Hippocampal formation (tissue), 2 donors: ENCODE data around the gene VPREB3.

Experiments
- DNase-seq, 2 donors: peaks; one replicate each; lab custom pipeline; 2025; lab: John Stamatoyannopoulos, UW

The VPREB3 gene

DNA sequence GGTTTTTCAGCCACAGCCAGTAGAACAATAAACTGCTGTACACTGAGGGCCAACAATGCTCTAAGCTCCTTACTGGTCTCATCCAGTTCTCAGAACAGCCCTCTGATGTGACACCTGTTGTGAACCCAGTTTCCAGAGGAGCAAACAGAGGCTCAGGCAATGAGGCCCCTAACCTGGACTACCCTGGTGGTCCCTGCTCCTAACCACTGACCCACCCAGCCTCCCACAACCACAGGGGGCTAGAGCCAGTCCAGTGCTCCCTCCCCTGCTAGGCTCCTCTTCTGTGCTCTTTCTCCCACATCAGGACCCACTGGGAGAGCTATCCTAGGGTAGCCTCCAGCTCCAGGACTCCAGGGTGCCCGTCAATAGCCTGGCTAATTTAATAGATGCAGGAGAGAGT is 28.5 kb upstream of the VPREB3 start:
- DNase-seq, result no peak

DNA sequence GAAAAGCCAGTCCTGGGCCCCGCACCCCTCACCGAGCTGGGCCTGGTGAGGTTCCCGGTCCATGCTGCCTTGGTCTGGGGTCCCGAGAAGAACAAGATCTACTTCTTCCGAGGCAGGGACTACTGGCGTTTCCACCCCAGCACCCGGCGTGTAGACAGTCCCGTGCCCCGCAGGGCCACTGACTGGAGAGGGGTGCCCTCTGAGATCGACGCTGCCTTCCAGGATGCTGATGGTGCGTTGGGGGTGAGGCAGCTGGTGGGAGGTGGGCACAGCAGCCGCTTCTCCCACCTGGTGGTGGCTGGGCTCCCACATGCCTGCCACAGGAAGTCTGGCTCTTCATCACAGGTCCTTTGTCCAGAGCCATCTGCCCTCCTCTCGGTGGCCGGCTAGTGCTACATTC is 28.0 kb upstream of the VPREB3 start:
- no peak for DNase-seq

DNA sequence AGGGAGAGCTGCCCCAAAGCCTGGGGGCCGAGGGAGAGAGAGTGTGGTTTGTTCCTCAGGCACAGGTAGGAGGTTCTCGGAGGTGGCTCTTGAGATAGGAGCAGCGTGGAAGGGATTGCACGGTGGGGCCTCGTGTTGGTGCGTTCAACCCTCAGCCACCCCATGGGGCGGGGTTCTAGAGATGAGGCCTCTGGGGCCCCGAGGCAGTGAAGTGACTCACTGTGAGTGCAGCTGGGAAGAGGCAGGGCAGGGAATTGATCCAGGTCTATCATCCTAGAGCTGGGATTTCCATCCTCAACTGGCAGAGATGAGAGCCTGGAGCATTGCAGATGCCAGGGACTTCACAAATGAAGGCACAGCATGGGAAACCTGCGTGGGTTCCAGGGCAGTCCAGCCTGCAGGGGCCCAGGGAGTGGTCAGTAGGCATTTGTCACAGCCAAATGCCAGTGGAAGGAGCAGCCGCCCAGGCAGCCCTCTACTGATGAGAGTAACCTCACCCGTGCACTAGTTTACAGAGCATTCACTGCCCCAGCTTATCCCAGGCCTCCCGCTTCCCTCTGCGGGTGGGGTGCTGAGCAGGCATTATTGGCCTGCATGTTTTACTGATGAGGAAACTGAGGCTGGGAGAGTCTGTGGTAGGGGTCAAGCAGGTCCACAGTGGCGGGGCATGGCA is 27.4 kb upstream of the VPREB3 start:
- no peak for DNase-seq

DNA sequence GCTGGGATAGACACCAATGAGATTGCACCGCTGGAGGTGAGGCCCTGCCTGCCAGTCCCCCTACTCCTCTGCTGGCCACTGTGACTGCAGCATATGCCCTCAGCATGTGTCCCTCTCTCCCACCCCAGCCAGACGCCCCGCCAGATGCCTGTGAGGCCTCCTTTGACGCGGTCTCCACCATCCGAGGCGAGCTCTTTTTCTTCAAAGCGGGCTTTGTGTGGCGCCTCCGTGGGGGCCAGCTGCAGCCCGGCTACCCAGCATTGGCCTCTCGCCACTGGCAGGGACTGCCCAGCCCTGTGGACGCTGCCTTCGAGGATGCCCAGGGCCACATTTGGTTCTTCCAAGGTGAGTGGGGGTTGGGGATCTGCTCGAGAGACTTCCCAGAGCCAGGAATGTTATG is 26.8 kb upstream of the VPREB3 start:
- DNase-seq, result peak; percentile 81 to 86

DNA sequence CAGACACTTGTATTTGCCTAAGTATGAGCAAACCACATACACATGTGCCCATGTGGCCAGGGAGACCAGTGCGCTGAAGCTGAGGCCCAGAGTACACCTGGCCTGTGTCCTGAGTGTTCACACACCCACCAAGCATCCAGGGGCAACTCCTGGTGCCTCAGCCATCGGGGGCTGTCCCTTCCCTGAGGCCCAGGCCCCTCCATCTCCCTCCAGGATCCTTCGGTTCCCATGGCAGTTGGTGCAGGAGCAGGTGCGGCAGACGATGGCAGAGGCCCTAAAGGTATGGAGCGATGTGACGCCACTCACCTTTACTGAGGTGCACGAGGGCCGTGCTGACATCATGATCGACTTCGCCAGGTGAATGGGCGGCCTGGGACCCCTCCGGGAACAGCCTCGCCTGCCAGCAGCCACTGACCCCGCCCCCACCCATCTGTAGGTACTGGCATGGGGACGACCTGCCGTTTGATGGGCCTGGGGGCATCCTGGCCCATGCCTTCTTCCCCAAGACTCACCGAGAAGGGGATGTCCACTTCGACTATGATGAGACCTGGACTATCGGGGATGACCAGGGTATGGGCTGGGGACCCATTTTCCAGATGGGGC is 26.0 kb upstream of the VPREB3 start:
- no peak for DNase-seq

DNA sequence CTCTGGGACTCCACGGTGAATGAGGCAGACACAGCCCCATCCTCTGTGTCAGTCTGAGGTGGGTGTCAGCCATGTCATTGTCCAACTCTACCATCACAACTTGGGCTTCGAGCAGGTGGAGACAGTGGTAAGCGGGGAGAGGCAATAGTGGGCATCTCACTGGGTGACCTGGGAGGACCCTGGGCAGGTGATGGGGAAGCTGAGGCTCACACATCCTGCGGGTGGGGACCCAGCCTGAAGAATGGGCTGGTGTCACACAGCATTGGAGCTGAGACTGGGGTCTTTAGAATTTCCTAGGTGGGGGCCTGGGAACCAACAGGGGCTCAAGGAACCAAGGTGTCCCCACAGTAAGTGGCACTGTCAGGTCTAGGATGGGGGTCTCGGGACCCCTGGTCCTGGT is 25.5 kb upstream of the VPREB3 start:
- no peak for DNase-seq

DNA sequence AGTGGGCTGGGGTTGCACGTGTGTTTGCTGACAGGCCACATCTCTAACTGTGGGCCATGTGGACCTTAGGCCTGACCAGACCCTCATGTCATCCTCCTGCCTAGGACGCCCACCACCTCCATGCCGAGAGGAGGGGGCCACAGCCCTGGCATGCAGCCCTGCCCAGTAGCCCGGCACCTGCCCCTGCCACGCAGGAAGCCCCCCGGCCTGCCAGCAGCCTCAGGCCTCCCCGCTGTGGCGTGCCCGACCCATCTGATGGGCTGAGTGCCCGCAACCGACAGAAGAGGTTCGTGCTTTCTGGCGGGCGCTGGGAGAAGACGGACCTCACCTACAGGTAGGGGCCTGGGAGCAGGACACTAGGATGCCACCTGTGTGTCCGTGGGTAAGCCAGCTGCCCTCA is 24.9 kb upstream of the VPREB3 start:
- DNase-seq, result no peak

DNA sequence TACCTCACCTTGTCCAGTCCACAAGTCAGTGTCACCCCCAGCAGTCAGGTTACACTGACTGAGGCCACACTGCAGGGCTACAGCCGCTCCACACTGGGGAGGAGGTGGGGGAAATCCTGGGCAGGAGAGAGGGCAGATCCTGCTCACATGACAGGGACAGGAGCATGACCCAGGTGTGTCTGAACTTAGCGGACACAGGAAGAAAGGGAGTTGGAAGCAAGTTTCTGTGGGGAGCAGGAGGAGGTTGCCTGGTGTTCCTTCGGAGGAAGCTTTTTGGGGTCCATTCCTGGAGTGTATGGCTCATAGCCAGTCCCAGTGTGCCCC is 24.3 kb upstream of the VPREB3 start:
- no peak for DNase-seq

DNA sequence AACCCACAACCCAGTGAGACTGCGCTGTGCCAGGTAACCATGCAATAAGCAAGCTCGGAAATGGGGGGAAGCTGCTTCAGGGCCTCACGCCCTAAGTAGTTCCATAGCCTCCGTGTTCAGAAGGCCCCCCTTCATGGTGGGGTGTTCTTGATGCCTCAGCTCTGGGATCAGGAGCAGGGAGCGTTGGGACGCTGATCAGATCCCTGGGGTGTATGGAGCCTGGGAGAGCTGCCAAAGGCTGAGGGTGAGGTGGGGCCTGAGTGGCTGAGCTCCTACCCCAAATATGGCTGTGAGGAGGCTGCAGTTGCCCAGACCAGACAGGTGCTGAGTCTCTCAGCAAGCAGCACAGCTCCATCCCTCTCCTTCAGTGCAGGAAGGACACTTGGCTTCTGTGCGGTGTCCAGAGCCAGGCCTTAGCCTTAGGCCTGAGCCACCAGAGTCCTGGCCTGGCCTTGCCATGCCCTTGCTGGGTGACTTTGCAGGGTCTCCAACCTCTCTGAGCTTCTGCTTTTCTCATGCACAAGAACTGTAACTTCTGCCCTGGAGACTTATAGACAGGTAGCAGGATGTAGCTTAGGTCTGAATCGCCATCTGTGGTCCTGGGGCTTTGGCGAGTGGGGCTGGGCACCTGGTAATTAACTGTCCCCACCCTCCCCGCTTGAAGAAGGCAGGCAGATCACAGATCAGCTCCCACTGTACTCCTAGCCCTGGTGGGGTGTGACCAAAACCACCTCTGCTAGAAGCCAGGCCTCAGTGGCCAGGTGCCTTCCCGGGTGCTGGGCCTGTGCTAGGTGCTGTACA is 23.8 kb upstream of the VPREB3 start:
- no peak for DNase-seq

DNA sequence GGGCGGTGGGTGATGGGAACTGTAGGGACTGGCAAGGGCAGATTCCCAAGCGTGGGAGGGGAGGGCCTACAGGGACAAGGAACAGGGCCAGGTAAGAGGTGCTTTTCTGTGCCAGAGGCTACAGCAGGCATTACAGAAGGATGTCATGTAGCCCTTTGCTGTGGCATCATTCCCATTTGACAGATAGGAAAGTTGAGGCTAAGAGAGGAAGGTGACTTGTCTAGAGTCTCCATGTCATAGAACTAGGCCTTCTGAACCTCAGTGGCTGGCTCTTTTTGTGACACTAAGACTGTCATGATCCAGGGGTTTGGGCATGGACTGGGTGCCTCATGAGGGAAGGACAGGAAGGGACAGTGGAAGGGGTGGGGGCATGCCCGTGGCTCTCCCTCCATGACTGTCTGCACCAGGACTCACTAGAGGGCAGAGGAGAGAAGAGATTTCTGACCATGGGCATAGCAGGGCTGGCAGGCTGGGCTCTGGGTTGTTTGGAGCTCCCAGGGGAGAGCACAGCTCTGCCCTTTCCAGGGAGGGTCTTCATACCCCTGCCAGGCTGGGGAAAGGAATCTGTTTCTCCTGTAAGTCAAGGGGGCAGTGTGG is 21.7 kb upstream of the VPREB3 start:
- no peak for DNase-seq

DNA sequence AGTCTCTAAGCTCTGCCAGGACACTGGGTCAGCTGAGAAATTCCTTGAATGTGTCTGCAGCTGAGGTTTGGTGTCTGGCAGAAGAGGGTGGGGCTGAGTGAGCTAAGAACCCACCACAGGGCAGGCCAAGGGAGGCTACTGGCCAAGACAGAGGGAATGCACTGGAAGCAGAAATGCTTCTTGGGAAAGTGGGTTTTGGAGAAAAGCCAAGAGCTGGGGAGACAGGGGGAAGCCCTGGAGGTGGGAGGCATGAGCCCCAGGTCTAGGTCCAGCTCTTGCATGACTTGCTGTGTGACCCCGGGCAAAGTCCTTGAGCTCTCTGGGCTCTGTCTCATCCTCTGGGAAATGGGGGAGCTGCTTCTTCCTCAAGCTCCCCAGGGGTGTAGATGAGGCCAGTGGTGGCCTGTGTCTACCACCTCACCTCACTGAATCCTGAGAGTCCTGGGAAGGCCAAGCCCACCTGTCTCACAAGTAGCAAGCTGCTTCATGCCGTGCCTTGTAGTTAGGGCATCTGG is 20.8 kb upstream of the VPREB3 start:
- DNase-seq, result no peak

DNA sequence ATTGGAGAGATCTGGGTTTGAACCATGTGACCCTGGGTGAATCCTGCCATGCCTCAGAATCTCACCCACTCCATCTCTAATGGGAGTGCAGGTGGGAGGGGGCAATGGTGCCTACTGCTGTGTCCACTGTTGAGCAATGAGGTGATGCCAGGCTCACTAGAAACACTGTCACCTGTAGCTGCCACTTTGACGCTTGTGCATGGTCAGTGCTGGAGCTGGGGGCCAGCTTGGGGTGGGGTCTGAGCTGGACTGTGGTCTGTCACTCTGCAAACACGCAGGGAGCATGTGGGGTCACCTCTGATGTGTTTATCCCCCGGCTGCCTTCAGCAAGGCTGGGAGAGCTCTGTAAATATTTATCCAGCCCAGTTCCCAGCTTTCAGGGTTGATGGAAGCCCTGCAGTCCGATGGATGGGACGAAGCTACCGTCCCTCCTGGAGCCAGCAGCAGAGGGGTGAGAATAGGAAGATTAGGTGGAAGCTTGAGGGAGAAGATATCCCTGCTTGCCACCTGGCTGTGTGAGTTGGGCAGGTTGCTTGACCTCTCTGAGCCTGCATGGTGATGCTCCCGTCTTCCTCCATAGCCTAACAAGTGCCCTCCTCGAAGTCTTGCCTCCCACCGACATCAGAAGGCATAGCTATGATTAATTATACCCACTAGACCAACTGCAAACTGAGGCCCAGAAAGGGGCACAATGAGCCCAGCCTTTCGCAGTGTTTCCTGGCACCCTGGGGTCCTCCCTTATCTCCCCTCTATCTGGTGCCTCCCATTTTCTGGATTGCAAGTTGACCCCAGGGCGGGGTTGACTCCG is 20.1 kb upstream of the VPREB3 start:
- no peak for DNase-seq

DNA sequence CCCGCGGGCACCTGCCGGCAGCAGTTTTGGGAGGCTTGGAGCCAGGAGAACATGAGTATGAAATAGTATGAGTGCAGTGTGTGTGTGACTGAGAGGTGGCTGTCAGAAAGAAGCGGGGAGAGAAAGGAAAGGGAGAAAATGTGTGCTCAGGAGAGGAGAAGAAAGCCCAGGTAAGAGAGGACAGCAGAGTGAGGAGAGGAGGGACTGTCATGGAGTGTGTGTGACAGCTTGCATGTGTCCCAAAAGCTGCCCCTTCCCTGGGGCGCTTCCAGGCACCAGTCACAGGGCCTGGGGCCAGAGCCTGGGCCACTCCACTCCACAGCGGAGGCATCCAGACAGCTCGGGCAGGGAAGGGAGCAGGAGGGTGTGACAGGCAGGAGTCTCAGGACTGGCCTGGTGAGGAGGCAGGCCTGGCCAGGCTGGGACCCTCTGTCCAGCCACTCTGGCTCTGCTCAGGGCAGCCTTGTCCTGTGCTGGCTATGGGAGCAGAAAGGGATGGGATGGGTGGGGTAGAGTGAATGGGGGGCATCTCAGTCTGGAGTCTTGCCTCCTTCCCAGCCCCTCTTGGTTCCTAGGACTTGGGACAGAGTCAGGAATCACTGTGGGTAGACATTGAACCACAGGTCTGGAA is 19.4 kb upstream of the VPREB3 start:
- no peak for DNase-seq

DNA sequence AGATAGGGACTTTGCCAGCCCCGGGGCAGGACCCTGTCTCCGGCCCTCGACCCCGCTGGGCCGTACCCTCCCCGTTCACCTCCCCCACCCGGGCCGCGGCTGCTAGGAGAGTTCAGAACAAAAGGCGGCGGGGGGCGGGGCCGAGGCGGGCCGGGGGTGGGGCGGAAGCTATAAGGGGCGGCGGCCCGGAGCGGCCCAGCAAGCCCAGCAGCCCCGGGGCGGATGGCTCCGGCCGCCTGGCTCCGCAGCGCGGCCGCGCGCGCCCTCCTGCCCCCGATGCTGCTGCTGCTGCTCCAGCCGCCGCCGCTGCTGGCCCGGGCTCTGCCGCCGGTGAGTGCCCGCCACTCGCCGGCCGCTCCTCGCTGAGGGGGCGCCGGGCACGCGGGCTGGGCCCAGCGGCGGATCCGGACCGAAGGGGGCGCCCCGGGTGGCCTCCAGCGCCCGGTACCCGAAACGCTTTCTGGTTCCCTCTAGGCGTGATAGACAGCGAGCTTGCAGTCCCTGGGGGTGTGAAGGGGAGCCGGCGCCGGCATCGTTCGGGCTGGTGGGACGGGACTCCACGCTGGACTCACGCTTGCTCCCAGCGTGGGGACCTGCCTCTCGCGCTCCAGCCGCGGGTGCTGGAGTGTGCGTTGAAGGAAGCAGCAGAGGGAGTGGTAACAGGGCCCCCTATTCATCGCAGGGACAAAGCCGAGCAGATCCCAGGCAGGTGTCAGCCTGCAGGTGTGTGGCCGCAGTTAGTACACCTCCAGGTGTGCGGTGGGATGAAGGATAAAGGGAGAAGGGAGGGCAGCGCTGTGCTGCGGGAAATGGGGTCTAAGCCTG is 18.6 kb upstream of the VPREB3 start, which contains the start of gene MMP11:
Gene MMP11 (plus strand): TSS at position 201 of the 825 bp plus-strand sequence. CDS start 22 bp downstream, at position 223.
- peak in 1 of 2 donors; percentile 19 for DNase-seq

DNA sequence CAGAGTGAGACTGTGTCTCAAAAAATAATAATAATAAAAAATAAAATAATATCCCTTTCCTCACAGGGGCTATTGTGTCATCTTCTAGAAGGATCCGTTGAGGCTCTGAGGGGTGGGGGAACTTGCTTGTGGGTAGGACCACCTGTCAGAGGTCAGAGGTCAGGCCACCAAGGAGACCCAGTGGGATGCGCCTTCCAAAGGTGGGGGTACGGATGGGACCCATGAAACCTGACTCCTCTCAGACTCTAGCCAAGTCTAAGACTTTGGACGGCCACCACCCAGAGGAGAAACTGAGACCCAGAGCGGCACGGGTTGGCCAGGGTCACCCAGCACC is 18.1 kb upstream of the VPREB3 start:
- no peak for DNase-seq

DNA sequence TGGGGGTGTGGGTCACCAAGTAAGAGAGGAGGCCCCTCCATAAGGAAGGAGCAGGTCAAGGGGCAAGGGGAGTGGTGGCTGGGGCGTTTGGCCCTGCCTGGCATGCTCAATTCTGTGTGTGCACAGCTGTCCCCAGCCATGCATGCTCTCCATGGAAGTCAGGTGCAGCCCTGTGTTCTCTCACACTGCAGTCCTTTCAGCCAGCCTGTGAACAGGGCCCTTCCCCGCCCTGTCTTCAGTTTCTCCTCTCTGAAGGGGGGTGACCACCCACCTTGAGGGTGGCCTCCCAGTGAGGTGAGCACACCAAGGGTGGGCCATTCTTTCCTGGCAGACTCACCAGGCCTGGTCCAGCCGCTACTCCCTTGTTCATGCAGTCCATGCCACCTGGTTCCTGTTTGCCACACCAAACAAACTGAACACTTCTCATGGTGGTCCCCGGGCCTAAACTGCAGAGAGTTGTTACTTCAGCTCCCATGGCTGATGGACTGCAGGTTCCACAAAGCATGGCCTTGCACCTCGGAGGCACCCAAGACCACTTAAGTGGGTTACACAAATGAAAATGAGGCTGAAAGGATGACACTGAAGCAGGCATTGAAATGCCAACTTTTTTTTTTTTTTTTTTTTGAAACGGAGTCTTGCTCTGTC is 15.2 kb upstream of the VPREB3 start:
- DNase-seq, result no peak

DNA sequence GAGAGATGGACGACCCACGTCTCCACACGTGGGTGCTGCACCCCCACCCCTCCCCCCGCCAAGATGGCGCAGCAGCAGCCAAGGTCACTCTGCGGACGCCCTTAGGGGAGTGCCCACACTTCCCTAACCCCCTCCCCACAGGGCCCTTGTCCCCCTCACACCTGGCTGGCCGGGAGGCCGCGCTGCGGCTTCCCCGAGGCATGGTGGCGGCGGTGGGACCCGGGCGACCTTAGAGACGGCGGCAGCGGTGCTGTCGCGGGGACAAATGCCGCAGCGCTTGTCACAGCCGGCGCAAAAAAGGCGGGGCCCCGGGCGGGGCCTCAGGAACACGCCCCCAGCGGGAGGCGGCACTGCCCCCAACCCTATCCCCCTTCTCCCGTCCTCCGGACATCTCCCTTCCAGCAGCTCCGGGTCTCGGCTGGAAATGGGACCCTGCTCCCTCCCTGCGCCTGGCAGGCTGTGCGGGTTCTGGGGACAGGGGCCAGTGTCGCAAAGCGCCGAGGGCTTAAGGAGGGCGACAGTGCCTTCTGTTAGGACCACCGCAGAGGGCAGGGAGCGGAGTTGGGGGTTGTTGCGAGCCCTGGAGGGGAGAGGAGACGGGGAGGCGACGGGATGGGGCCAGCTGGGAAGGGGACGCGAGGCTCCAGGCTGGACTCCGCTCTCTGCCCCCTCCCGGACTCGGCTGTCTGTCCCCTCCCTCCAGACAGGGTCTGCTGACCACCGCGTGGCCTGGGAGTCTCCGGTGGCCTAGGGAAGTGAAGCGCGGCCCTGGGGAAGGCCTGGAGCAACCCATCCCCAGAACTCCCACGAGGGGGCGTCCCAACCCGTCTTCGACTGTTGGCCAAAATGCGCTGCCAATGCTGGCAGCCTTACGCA is 13.7 kb upstream of the VPREB3 start, which contains the start of gene CHCHD10:
Gene CHCHD10 (minus strand): TSS at position 300 of the 876 bp plus-strand sequence. CDS start 98 bp downstream, at position 202.
- peak; percentile 73 to 86 for DNase-seq

DNA sequence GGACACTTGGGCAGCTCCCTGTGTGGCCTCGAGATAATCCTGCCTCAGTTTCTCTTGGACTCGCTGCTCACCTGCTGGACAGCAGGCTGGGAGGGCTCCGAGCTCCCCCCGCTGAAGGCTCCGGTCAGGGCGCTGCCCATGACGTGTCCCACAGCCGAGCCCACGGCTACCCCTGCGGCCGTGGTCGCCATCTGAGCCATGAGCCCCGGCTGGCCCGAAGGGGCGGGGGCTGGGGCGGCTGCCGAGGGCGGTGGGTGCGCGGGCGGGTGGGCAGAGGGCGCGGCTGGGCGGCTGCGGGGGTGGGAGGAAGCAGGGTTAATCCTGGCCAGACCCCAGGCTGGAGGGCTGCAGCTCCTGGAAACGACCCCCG is 13.1 kb upstream of the VPREB3 start:
- DNase-seq, result no peak
